GM03348 (cell line): Measurements from ENCODE around the gene MAN1B1.
"Not testable (repeated sequence)": the region's sequence is repeated elsewhere in the genome, so short reads cannot be mapped to it uniquely, and the experiment has no call there.

Experiments
- DNase-seq: peaks from one replicate; pipeline ENCODE4 v3.0.0; 2012; ENCODE audit warnings: low spot score

The MAN1B1 gene

DNA sequence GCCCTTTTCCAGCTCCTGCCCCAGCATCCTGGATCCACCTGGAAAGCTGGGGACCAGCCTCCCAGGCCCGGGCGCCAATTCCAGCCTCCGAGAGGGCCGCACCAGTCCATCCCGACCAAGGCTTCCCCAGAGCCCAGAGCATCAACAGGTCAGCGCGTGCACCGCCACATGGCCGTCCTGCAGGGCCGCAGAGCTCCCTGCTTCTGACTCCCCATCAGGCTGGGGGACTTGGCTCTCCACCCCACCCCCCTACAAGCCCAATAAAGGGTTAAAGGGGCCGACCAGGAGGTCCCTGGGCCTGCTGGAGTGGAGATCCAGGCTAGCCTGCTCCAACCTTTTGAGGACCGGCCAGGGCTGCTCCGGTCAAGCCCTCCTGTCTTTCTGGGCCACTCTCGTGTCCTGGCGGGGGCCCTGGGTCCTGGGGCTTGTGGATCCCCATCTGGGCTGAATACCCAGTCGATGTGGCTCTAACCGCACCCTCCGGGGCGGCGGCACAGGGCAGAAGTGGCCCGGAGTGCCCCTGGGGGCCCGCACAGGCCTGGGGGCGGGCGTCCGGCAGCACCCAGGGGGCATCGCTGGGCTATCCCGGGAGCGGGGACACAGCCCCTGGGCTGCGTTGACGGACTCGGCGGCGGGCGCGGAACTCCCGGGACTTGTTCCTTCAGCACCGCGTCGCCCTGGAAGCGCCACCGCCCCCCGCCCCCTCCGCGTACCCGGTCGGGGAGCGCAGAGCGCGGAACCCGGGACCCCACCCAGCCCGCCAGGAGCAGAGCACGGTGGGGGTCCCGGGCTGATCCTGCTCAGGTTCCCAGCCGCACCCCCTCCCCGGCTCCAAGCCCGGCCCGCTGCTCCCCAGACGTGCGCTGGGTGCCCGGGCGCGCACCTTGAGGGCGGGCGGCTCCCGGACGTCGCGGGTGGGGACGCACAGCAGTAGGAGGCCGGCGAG is 33.5 kb upstream of the MAN1B1 start:
- DNase-seq, result no peak

DNA sequence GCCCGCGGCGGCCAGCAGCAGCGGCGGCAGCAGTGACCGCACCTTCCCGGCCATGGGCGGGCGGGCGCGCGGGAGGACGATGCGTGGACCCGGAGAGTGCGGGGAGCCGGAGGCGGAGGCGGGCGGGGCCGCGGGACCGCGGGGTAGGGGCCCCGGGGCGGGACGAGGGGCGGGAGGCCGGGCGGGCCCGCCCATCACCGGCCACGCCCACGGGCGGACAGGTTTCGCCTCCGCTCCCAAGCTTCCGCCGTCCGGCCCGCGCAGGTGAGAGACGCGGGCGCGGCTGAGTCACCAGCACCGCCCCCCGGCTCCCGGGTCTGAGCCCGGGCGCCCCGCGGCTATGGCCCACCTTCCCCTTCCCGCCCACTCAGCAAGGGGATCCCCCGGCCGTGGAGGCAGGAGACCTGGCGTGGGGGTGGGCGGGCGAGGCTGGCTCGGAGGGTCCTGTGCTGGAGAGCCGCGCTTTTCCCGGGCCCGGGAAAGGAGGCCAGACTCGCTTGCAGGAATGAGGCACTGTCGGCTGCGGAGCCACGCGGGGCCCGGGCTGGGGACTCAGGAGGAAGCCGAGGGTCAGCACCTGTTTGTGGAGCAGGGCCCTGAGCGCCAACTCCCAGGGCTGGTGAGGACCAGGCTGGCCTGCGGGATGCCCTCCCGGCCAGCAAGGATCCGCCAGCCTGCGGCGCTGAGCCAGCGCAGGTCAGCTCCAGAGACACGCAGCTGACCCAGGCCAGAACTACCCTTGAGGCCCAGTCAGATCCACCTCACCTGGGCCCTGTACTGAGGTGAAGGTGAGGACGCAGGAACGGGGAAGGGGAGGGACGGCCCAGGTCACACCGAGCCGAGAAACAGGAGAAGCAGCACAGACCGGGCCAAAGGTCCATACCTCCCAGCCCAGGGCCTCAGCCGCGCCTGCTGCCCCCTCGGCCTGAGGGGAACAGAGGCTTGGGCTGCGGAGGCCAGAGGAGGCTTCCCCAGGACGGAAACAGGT is 32.5 kb upstream of the MAN1B1 start, which contains the start of gene ENTPD2:
Gene ENTPD2, minus strand, starts transcription at position 118 of the 988 bp plus-strand sequence. Its CDS starts 64 bp downstream, at position 54.
- no peak for DNase-seq

DNA sequence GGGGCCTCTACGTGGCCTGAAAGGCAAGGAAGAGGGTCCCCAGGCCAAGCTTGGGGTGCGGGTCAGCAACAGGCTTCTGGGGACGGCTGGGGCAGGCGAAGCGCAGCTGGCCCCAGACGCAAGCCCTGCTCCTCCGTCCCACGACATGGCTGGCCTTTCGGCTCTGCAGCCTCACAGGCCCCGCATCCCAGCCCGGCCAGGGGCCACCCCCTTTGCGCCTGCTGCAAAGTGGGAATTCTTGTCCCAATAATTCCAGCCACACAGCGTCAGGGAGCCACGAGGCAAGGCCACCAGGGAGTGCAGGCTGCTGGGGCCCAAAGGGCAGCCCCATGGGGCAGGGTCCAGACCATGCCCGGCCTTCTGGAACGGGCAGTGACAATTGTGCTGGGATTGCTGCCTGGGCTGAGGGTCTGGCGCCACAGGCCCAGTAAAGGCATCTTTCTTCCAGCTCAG is 31.8 kb upstream of the MAN1B1 start:
- no peak for DNase-seq

DNA sequence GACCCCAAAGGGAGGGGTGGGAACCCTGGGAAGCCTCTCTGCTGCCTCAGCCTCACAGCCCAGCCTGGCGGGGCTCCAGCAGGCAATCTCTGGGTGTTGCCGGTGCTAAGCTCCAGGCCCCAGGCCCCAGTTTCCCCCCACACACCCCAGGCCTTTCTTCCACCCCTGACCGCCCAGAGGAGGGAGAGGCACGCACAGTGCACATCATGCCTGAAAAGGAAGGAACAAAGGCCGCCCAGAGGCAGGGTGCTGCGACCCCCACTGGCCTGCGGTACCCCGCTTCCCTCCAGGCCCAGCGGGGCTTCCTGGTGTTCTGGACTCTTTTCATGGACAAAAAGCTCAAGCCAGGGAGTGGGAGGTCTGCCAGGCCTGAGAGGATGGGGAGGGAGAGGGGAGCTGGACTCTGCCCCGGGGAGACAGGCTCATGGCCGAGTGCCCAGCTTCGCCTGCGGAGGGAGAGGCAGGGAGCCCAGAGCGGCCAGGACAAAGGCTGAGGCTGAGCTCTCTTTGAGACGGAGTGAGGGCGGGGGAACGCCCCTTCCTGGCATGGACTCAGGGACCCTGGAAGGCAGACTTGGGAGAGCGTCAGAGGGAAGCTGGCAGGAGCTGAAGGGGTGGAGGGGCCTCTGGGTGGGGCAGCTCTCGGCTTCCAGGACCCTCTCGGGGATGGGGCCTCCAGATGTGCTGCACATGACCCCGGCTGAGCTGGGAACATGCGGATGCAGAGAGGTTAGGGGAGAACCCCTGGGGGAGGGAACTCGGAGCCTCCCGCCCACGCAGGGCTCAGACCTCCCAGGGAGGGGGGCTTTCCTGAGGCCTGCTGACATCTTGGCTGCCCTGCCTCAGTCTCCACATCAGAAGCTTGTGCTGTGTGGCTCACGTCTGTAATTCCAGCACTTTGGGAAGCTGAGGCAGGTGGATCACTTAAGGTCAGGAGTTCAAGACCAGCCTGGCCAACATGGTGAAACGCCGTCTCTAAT is 31.1 kb upstream of the MAN1B1 start:
- DNase-seq, result peak; percentile 81

DNA sequence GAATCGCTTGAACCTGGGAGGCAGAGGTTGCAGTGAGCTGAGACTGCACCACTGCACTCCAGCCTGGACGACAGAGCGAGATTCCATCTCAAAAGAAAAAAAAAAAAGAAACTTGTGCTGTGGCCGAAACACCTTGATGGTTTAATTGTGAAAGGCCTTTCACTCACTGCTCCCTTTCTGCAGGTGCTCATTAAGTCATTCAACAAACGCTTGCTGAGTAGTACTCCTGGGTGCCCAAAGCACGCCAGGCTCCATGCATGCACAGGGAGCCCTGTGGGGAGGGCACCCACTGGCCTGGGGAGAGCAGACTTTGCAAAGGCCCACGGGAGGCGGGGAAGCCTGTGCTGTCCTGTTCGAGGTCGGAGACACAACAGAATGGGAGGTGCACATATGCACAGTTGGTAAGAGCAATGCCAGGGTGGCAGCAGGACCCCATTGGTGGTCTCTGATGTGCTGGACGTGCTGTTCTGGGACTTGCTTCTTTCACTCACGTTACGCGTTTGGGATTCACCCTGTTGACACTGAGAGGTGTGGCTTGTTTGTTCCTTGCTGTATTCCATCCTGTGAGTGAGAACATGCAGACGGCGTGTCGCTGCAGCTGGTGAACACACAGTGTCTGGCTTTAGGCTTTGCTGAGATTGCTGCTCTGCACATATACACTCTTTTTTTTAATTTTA is 29.9 kb upstream of the MAN1B1 start:
- no peak for DNase-seq

DNA sequence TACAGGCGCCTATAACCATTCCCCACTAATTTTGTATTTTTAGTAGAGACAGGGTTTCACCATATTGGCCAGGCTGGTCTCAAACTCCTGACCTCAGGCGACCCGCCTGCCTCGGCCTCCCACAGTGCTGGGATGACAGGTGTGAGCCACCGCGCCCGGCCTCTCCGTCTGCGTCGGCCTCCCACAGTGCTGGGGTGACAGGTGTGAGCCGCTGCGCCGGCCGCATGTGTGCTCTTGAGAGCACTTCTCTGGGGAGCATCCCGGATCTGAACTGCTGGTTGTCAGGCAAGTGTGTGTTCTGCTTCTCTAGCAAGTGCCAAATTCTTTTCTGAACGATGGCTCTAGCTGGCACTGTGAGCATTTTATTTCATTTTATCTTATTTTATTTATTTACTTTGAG is 29.2 kb upstream of the MAN1B1 start:
- no peak for DNase-seq

DNA sequence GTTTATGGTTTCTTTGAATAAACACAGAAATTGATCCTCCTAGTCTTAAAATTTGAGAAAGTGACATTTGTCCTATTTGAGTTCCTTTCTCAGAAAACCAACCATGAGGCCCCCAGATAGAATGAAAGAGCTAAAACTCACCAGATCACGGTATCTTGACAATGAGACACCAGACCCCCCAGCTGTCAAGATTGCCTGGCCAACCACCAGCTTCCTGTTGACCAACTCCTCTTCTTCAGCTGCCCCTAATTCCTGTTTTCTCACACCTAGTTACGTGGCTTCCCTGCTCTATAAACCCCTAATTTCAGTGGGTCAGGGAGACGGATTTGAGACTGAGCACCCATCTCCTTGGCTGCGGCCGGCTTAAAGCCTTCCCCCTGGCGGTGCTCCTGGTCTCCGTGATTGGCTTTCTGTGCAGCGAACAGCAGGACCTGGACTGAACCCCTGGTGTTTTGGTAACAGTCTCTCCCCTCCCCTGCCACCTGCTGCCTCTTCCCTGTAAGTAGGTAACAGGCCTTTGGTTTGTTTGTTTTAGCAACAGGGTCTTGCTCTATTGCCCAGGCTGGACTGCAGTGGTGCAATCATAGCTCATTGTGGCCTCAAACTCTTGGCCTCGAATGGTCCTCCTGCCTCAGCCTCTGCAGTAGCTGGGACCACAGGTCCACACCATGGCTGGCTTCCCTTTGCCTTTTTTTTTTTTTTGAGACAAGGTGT is 28.1 kb upstream of the MAN1B1 start:
- DNase-seq, result no peak

DNA sequence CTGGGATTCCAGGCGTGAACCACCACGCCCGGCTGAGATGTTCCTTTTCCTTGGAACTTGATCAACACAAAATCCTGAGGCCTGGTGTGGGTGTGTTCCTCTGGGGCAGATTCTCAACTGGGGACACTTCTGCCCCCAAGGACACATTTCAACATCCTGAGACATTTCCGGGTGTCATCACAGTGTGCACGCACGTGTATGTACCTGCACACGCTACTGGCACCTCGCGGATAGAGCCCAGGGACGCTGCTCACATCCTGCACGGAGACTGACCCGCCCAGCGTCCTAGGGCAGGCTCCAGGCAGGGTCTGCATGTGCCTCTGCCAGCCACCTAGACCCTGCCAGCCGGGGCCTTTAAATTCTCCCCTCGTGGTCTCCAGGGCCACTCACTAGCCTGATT is 24.4 kb upstream of the MAN1B1 start:
- no peak for DNase-seq

DNA sequence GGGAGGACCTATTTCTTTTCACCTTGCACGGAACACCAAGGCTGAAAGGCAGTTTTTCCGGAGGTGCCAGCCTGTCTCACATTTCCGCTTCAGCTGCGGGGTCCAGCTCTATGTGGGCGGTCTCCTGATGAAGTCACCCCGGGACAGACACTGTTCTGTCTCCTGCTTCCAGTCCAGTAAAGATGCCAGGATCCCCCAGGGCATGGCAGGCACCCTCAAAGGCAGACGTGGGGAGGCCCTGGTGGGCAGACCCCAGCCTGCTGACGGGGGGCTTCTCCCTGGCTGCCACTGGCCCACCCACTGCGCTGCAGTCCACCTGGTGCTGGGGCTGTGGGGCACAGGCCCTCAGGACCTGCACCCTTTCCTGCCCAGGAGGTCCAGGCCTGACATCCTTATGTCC is 24.0 kb upstream of the MAN1B1 start:
- DNase-seq, result not testable (repeated sequence)

DNA sequence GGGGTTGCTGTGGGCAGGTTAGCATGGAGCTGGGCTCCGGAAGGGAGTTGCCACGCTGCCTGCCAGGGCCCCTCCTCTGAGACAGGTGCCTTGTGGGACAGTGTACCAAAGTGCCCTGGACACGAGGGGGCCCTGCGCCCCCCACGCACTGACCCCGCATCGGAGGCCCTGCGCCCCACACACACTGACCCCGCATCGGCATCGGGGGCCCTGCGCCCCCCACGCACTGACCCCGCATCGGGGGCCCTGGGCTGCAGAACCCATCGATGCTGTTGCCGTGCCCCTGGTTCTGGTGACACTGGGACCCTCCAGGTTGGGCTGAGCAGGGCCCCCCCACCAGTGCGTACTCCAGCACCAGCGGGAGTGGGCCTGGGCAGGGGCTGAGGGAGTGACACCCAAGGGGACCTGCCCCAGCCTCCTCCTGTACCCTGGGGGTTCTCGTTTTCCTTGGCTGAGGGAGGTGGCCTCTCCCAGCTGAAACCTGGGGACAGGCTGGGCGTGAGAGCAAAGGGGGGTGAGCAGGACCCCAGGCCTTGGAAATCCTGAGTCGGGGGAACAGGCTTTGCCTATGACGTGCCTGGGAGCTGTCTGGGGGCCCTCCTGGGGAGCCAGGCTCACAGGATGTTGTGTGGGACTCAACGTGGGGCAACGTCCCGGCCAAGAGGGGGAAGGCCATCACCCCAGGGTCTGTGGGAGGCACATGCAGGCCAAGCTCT is 23.3 kb upstream of the MAN1B1 start:
- DNase-seq, result no peak

DNA sequence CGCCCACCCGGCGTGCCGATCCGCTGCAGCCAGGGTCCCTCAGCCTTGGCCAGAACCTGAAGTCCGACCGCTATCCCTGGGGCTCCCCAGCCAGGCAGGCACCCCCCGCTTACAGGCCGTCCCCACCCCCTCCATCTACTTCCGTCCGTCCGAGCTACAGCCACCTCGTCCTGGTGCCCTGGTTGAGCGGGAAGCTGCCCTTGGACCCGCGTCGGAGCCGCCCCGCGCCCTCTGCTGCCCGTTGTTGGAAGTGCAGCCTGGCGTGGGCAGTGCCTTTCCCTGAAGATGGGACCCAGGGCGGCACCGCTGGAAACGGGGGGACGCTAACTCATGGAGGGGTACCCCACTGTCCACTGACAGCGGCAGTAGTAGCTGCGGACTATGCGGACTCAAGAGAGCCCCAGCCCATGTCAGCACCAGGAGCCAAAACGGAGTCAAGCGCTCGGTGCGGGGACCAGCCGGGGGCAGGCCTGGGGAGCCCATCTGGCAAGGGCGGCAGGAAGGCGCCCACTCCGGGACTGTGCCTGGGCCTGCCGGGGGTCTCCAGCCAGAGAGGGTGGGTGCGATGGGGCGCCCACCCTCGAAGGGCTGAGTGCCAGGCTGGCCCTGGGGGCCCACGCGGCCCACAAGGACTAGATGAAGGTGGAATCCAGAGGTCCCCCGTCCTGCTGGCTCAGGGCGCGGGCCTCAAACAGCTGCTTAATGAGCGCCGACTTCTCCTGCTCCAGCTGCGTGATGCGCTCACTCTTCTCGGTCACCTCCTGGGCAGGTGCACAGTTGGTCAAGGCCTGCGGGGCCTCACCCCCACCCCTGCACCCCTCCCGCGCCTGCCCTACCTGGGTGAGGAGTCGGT is 22.5 kb upstream of the MAN1B1 start:
- peak; percentile 85 for DNase-seq

DNA sequence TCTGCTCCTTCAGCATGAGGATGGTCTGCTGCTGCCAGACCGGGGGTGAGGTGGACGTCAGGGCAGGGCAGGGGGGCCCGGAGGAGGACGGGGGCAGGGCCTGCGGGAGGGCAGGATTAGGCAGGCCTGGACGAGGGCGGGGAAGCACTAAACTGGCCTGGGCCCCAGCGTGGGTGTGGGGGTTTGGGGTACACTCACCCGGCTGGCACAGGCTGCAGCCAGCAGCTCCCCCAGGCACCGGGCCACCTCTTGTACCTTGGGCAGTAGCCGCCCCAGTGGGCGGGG is 22.0 kb upstream of the MAN1B1 start:
- DNase-seq, result no peak

DNA sequence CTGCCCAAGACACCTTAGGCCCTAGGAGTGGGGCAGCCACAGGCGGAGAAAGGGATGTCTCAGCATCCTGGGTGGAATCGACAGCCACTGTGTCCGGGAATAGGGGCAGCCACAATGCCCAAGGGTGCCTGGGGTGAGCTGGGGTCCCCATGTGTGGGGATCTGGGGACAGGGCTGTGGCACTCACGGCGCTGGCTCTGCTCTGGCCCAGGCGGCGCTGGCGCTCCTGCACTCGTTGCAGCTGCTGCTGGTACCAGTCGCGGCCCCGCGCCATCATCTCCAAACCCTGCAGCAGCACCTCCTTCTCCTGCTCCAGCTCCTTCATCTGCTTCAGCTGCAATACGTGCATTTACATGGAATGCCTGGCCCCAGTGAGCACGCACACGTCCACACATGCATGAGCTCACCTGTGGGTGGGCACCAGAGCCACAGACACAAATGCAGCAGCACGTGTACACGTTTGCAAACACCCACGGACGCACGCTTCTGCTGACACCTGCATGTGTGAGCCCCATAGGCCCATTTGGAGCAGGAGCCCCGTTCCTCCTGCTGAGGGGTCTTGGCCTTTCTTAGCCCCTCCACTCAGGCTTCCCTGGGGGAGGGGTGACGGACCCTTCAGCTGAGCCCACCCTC is 21.3 kb upstream of the MAN1B1 start:
- DNase-seq, result no peak

DNA sequence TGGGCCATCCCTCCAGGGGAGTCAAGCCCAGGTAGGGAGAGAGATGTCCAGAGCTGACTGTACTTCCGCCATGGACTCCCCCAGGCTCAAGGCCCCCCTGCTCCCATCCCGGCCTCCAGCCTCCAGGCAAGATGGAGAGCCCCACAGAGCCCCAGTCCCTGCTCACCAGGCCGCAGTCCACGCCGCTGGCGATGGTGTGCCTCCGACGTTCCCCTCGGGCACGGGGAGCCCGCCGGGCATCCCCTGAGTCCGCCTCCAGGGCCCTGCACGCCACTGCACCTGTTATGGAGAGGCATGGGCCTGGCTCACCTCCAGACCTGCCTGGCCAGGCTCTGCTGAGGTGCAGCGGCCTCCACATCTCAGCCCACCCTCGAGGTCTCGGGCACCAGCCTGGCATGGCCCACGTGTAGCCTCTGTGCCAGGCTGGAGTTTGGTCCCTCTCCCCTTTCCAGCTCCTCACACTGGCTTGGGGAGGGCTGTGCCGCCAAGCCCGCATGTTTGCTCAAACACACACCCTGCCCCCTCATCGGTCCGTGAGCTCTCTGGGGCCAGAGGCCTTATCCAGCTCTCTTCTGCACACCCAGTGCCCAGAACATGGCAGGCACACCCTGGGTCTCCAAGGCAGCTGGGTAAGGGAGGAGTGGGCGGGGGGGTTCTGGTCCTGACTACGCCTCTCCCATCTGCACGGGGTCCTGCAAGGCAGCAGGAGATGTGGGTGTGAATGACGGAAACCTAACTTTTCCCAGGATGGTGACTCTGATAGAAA is 20.5 kb upstream of the MAN1B1 start:
- DNase-seq, result no peak

DNA sequence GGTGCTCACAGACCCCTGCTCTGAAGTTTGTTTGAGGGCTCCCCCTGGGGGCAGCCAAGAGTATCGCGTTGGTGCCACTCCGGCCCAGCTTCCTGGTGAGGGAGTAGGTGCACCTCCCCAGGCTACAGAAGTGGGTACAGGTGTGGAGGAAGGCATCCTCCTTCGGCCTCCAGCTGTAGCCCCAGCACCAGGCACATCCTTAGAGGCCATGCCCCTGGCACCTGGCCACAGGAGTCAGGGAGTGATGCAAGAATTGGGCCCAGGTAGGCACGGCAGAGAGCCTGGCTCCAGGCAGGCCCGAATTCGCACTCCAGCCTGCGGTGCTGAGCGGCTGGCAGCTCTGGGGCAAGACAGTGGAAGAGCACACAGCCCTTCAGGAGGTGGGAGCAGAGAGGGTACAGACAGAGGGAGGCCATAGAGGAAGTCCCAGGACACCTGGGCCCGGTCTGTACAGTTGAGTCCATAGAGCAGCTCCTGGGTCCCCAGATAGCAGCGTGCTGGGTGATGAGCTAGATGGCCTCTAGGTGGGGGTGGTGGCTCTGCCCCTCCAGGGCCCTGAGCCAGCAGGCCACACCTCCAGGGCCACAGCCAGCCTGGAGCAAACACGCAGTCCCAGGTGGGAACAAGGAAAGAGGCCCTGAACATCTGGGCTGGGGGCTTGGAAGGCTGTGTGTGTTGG is 18.8 kb upstream of the MAN1B1 start:
- DNase-seq, result peak; percentile 86

DNA sequence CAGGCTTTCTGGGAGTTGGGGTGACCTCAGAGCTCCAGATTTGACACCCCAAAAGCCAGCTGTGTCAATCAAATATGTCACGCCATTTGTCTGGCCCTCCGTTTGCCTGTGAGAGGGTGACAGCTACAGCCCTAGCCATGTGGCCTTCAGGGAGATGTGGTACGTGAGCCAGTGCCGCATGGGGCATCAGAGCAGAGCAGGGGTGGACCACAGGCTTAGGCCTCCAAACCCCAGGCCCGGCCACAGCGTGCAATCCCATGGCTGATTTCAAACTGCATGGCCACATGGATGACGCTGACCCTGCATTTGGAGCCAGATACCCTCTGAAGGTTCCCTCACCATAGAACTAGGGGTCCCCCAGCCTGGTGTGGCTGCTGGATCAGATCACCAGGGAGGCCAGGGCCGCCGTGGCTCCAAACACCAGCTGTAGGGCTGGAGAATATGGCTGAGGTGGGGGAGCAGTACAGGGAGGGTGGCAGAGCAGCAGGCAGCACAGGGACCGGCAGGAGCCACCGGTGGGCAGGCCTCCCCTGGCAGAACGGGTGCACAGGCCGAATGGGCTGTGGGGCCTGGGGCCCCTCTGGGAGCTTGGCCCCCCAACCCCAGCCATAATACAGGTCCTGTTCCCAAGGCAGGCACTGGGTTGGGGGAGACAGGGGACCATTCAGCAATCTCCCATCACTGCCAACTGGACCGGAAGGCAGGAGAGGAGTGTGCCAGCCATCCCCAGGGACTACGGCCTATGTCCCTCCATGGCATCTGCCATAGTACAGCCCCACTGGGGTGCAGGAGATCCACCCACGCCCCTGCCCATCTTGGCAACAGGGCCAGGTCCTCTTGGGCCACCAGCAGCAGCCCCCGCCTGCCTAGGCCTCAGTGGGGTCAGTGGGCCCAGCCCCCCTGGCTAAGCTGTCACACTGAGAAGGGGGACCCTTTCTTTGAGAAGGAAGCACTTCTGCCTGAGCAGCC is 18.0 kb upstream of the MAN1B1 start:
- no peak for DNase-seq
